Measurements from ENCODE around the gene AFF4.
"Not testable (repeated sequence)": the region's sequence is repeated elsewhere in the genome, so short reads cannot be mapped to it uniquely, and the experiment has no call there.

AFF4 gene

GRCh38 chr5:132961123-132961815 is 2.2 kb downstream of the AFF4 start:
- DNase-seq (ENCODE audit: extremely low read depth in 1 of 2, low read depth in 1 of 2), result not testable (repeated sequence)

GRCh38 chr5:132956166-132956799 is 7.2 kb downstream of the AFF4 start:
- DNase-seq (ENCODE audit: extremely low read depth in 1 of 2, low read depth in 1 of 2), result not testable (repeated sequence)

GRCh38 chr5:132953710-132954109 is 9.7 kb downstream of the AFF4 start:
- DNase-seq (ENCODE audit: extremely low read depth in 1 of 2, low read depth in 1 of 2), result no peak

- no peak for DNase-seq (ENCODE audit: extremely low read depth in 1 of 2, low read depth in 1 of 2)
Measured at GRCh38 chr5:132952829-132953228, 10.6 kb downstream of the AFF4 start.

- DNase-seq (ENCODE audit: extremely low read depth in 1 of 2, low read depth in 1 of 2), result no peak
Measured at GRCh38 chr5:132951897-132952296, 11.5 kb downstream of the AFF4 start.

- no peak for DNase-seq (ENCODE audit: extremely low read depth in 1 of 2, low read depth in 1 of 2)
Measured at GRCh38 chr5:132949136-132949535, 14.3 kb downstream of the AFF4 start.

GRCh38 chr5:132947671-132948070 is 15.8 kb downstream of the AFF4 start:
- no peak for DNase-seq (ENCODE audit: extremely low read depth in 1 of 2, low read depth in 1 of 2)

GRCh38 chr5:132945315-132945714 is 18.1 kb downstream of the AFF4 start:
- DNase-seq (ENCODE audit: extremely low read depth in 1 of 2, low read depth in 1 of 2), result not testable (repeated sequence)

- no peak for DNase-seq (ENCODE audit: extremely low read depth in 1 of 2, low read depth in 1 of 2)
Measured at GRCh38 chr5:132943362-132944022, 19.9 kb downstream of the AFF4 start.

GRCh38 chr5:132941331-132941730 is 22.1 kb downstream of the AFF4 start:
- no peak for DNase-seq (ENCODE audit: extremely low read depth in 1 of 2, low read depth in 1 of 2)

GRCh38 chr5:132928062-132928407 is 35.4 kb downstream of the AFF4 start:
- DNase-seq (ENCODE audit: extremely low read depth in 1 of 2, low read depth in 1 of 2), result no peak

- no peak for DNase-seq (ENCODE audit: extremely low read depth in 1 of 2, low read depth in 1 of 2)
Measured at GRCh38 chr5:132927355-132928061, 35.9 kb downstream of the AFF4 start.

GRCh38 chr5:132926437-132926836 is 37.0 kb downstream of the AFF4 start:
- DNase-seq (ENCODE audit: extremely low read depth in 1 of 2, low read depth in 1 of 2), result no peak

- no peak for DNase-seq (ENCODE audit: extremely low read depth in 1 of 2, low read depth in 1 of 2)
Measured at GRCh38 chr5:132916086-132916485, 47.3 kb downstream of the AFF4 start.

- DNase-seq (ENCODE audit: extremely low read depth in 1 of 2, low read depth in 1 of 2), result no peak
Measured at GRCh38 chr5:132915681-132916080, 47.8 kb downstream of the AFF4 start.

- DNase-seq (ENCODE audit: extremely low read depth in 1 of 2, low read depth in 1 of 2), result no peak
Measured at GRCh38 chr5:132909702-132910101, 53.7 kb downstream of the AFF4 start.

GRCh38 chr5:132907161-132907560 is 56.3 kb downstream of the AFF4 start:
- no peak for DNase-seq (ENCODE audit: extremely low read depth in 1 of 2, low read depth in 1 of 2)

- DNase-seq (ENCODE audit: extremely low read depth in 1 of 2, low read depth in 1 of 2), result no peak
Measured at GRCh38 chr5:132905938-132906337, 57.5 kb downstream of the AFF4 start.

- DNase-seq (ENCODE audit: extremely low read depth in 1 of 2, low read depth in 1 of 2), result no peak
Measured at GRCh38 chr5:132901730-132902129, 61.7 kb downstream of the AFF4 start.

GRCh38 chr5:132901036-132901435 is 62.4 kb downstream of the AFF4 start:
- no peak for DNase-seq (ENCODE audit: extremely low read depth in 1 of 2, low read depth in 1 of 2)

GRCh38 chr5:132898094-132898493 is 65.3 kb downstream of the AFF4 start:
- no peak for DNase-seq (ENCODE audit: extremely low read depth in 1 of 2, low read depth in 1 of 2)

GRCh38 chr5:132896685-132897084 is 66.7 kb downstream of the AFF4 start:
- DNase-seq (ENCODE audit: extremely low read depth in 1 of 2, low read depth in 1 of 2), result no peak
